Natural killer cell (primary cell): ENCODE data around the gene HAAO. TPM values are rescaled to one million over a fixed set of nuclear protein-coding genes. Genes with fewer than 3 reads are reported as not detected.

ENCODE experiments used
- ATAC-seq, 3 donors: fragments of 150-1000 bp in 2 of 3; fragments of 200-7000 bp in 1 of 3; cut with Tn5 transposase; 1 replicate in 1 of 3; 2 replicates in 2 of 3; pipeline ENCODE4 v1.10.0; 2021; ENCODE audit warnings: mild to moderate bottlenecking in 2 of 3, moderate library complexity in 2 of 3
- DNase-seq, 2 donors: peaks; one replicate each; pipeline versions ENCODE4 v3.0.0 to v3.0.0-alpha.2; 2013 to 2021; ENCODE audit warnings: mixed read lengths in 1 of 2
- H3K27ac ChIP-seq: one replicate; pipeline ENCODE4 v1.5.1; 2013; ENCODE audit warnings: mild to moderate bottlenecking, low read length
- H3K27me3 ChIP-seq: one replicate; pipeline ENCODE4 v1.6.1; 2013; ENCODE audit warnings: low read length; ENCODE audit not compliant: control insufficient read depth, insufficient read depth
- H3K36me3 ChIP-seq: one replicate; pipeline ENCODE4 v1.6.1; 2013; ENCODE audit warnings: low read length; ENCODE audit not compliant: control insufficient read depth, insufficient read depth
- H3K4me1 ChIP-seq: one replicate; pipeline ENCODE4 v1.6.1; 2013; ENCODE audit warnings: low read length; ENCODE audit not compliant: control insufficient read depth, insufficient read depth
- H3K4me3 ChIP-seq: one replicate; pipeline ENCODE4 v1.5.1; 2013; ENCODE audit warnings: low read length
- H3K9me3 ChIP-seq: one replicate; pipeline ENCODE4 v1.6.1; 2013; ENCODE audit warnings: low read length; ENCODE audit not compliant: control insufficient read depth, insufficient read depth
- H3K27ac Mint-ChIP-seq, 2 donors: one replicate each; pipeline ENCODE4 v1.8.0; 2022; ENCODE audit warnings: mild to moderate bottlenecking in 2 of 2, mixed read lengths in 2 of 2, moderate library complexity in 1 of 2
- H3K27me3 Mint-ChIP-seq, 2 donors: one replicate each; pipeline ENCODE4 v1.8.0; 2022; ENCODE audit warnings: low read depth in 2 of 2, mixed read lengths in 2 of 2
- H3K36me3 Mint-ChIP-seq: one replicate; pipeline ENCODE4 v1.8.0; 2022; ENCODE audit warnings: mixed read lengths
- H3K4me1 Mint-ChIP-seq, 2 donors: one replicate each; pipeline ENCODE4 v1.8.0; 2022; ENCODE audit warnings: mixed read lengths in 2 of 2
- H3K4me3 Mint-ChIP-seq: one replicate; pipeline ENCODE4 v1.8.0; 2022; ENCODE audit warnings: mild to moderate bottlenecking, moderate library complexity, mixed read lengths
- H3K9me3 Mint-ChIP-seq, 2 donors: one replicate each; pipeline ENCODE4 v1.8.0; 2022; ENCODE audit warnings: mixed read lengths in 2 of 2
- WGBS: methylation state at CpG from one replicate; pipeline ENCODE4 v1.1.7; 2013; ENCODE audit warnings: missing lambda C conversion rate; ENCODE audit not compliant: insufficient coverage; 5-methylcytosine and 5-hydroxymethylcytosine counted together
- intact Hi-C: fragments of 100-400 bp; cut with micrococcal nuclease; formaldehyde crosslinking; loops from one replicate; pipeline ENCODE4 v1.14.2; 2022
- total RNA-seq, 4 donors: library from RNA; stranded (reverse); fragments of 120-200 nt in 1 of 4; gene quantifications; one replicate each; pipeline versions ENCODE4 v1.2.3 to v1.2.4, GENCODE V29; 2013 to 2022
- TF ChIP-seq, protein P1 (sequence below): fragments of 200-600 bp; IDR thresholded peaks from one replicate; pipeline ENCODE4 v1.8.0; 2022; ENCODE audit warnings: antibody characterized with exemption

Gene HAAO
- total RNA-seq, 3 donors from 2014 or later (not counting 1 experiment from before 2014, with no cell fraction given), result 0.35 to 1.3 (median 0.68) TPM

DNA sequence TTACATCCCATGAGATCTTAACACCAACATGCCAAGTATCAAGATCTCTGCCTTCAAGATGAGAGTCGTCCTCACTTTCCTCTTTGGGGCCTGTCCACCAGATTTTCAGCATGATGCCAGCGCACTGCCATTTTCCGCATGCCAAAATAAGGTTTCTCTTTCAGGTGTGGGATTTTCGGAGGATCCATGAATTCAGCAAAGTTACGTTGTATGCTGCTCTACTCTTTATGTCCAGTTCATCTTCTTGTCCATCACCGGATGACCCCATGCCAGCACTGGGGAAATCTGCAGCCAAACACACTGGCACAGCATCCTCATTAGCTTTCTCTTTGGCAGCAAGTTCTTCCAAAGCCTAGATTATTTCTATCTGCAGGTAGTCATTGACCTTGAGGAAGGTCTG is 4.9 kb upstream of the HAAO start:
- WGBS, result 76% methylated on average over 6 of the region's 6 CpGs
- ATAC-seq (no peak), DNase-seq (no peak)
- H3K27ac ChIP-seq, result no peak overlapping the region
- intact Hi-C loops, result no loop called here
- Mint-ChIP-seq H3K4me3 (no peak overlapping the region), H3K36me3 (no peaks in the 10 kb centered on the region), H3K27ac (no peak overlapping the region), H3K27me3 (peaks cover 32 to 42% of the 10 kb centered on the region in 2 donors), H3K9me3 (no peaks in the 10 kb centered on the region), H3K4me1 (peaks cover 0 to 2% of the 10 kb centered on the region in 2 donors)
- H3K4me1 ChIP-seq, result peaks cover 11% of the 10 kb centered on the region
- H3K27me3 ChIP-seq, result no peaks in the 10 kb centered on the region
- H3K9me3 ChIP-seq, result no peaks in the 10 kb centered on the region
- H3K4me3 ChIP-seq, result no peak overlapping the region
- H3K36me3 ChIP-seq, result no peaks in the 10 kb centered on the region
- TF ChIP-seq, protein P1, sequence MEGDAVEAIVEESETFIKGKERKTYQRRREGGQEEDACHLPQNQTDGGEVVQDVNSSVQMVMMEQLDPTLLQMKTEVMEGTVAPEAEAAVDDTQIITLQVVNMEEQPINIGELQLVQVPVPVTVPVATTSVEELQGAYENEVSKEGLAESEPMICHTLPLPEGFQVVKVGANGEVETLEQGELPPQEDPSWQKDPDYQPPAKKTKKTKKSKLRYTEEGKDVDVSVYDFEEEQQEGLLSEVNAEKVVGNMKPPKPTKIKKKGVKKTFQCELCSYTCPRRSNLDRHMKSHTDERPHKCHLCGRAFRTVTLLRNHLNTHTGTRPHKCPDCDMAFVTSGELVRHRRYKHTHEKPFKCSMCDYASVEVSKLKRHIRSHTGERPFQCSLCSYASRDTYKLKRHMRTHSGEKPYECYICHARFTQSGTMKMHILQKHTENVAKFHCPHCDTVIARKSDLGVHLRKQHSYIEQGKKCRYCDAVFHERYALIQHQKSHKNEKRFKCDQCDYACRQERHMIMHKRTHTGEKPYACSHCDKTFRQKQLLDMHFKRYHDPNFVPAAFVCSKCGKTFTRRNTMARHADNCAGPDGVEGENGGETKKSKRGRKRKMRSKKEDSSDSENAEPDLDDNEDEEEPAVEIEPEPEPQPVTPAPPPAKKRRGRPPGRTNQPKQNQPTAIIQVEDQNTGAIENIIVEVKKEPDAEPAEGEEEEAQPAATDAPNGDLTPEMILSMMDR, result no peak

DNA sequence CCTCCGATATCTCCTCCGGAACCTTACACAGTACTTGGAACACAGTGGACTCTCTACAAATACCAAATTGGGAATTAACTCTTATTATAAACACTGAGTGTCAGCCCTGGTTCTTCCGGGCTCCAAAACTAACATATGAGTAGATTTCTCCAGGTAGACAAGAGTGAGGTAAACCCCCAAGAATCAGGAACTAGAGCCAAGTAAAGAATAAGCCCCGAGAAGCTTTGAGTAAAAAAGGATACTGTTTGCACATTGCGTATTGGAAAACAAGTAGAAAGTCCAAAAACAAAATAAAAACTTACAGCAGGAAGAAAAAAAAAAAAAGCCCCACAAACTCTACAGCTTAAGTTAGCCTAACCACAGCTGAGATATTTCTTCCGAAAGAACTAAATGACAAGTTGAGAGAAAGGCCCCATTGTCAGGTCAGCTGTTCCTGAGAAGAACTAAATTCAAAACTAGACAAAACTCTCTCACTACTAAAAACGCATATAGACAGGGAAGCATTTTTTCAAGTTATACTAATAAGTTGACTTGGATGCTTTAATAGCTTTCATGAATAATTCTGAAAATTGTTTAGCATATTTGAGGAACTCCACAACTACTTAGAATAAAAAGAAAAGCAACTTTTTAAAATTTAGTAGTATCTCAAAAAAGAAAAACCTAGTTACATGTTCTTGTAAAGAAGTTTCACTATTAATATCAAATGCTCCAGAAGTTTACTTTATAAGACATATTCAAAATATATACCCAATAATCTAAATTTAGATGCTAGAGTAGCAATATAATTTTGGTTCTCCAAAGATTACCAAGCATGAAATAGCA is 4.3 kb upstream of the HAAO start:
- 74% methylated on average over 5 of the region's 7 CpGs for WGBS
- Histone ChIP-seq H3K4me1 (peaks cover 18% of the 10 kb centered on the region), H3K4me3 (no peak overlapping the region), H3K9me3 (no peaks in the 10 kb centered on the region), H3K27me3 (peaks cover 4% of the 10 kb centered on the region), H3K36me3 (no peaks in the 10 kb centered on the region), H3K27ac (no peak overlapping the region)
- Mint-ChIP-seq H3K27ac (no peak overlapping the region), H3K4me3 (no peak overlapping the region), H3K27me3 (peaks cover 34 to 43% of the 10 kb centered on the region in 2 donors), H3K4me1 (peaks cover 6 to 7% of the 10 kb centered on the region in 2 donors), H3K36me3 (no peaks in the 10 kb centered on the region), H3K9me3 (no peaks in the 10 kb centered on the region)
- intact Hi-C loops, result no loop called here
- ATAC-seq, result no peak
- DNase-seq, result no peak
- TF ChIP-seq, protein P1, result no peak

DNA sequence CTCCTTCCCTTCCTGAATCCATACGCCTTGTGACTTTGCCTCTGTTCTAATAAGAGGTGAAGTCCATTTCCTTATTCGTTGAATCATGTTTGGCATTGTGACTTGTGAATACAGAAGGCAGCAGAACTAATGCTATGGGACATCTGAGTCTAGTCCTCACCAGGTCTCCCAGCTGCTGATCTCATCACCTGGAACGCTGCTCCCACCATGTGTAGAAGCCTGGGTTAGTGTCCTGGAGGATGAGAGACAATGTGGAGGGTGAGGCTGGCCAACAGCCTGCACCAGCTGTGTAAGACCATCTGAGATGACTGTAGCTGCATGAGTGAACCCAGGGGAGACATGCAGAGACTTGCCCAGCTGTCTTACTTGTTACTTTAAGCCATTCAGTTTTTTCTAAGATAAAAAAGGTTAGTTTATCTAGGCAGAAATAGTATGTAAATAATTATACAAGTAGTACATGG is 3.5 kb upstream of the HAAO start:
- peaks cover 20% of the 10 kb centered on the region for H3K4me1 ChIP-seq
- Mint-ChIP-seq H3K36me3 (peaks cover 6% of the 10 kb centered on the region), H3K4me3 (no peak overlapping the region), H3K27me3 (peaks cover 39 to 51% of the 10 kb centered on the region in 2 donors), H3K4me1 (peaks cover 7 to 13% of the 10 kb centered on the region in 2 donors), H3K27ac (no peak overlapping the region), H3K9me3 (no peaks in the 10 kb centered on the region)
- TF ChIP-seq, protein P1, result no peak
- ATAC-seq, result no peak
- intact Hi-C loops, result no loop called here
- no peak overlapping the region for H3K27ac ChIP-seq
- 93% methylated on average over 2 of the region's 3 CpGs for WGBS
- H3K9me3 ChIP-seq, result no peaks in the 10 kb centered on the region
- no peak for DNase-seq
- no peaks in the 10 kb centered on the region for H3K36me3 ChIP-seq
- H3K27me3 ChIP-seq, result peaks cover 5% of the 10 kb centered on the region
- no peak overlapping the region for H3K4me3 ChIP-seq
